ENCODE results near the gene OR2T10. TPM values are rescaled to one million over a fixed set of nuclear protein-coding genes. Genes with fewer than 3 reads are reported as not detected.

Gene OR2T10
- total RNA-seq, 2 donors from 2014 or later = not detected

DNA sequence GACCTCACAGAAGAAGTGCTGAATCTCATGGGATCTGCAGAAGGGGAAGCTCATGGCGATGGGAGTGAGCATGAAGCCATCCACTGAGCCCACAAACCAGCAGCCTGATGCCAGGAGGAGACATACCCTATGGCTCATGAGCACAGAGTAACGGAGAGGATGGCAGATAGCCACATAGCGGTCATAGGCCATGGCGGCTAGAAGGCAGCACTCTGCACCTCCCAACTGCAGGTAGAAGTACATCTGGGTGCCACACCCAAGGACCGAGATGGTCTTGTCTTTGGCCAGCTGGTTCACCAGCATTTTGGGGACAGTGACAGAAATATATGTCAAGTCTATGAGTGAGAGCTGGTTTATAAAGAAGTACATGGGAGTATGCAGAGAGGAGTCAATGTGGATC lies 4.3 kb downstream of the OR2T10 start:
- H3K4me3 ChIP-seq = no peak overlapping the region
- no peaks in the 10 kb centered on the region for H3K36me3 ChIP-seq
- no peaks in the 10 kb centered on the region for H3K9me3 ChIP-seq
- intact Hi-C loops (cut with DNase I) = no loop called here
- no peaks in the 10 kb centered on the region for H3K27me3 ChIP-seq (replicated peaks; ENCODE audit: insufficient read depth)
- H3K27ac ChIP-seq = no peak overlapping the region
- no peak for DNase-seq (ENCODE audit: low spot score)
- no peaks in the 10 kb centered on the region for H3K4me1 ChIP-seq (replicated peaks)
- TF ChIP-seq, protein P1, sequence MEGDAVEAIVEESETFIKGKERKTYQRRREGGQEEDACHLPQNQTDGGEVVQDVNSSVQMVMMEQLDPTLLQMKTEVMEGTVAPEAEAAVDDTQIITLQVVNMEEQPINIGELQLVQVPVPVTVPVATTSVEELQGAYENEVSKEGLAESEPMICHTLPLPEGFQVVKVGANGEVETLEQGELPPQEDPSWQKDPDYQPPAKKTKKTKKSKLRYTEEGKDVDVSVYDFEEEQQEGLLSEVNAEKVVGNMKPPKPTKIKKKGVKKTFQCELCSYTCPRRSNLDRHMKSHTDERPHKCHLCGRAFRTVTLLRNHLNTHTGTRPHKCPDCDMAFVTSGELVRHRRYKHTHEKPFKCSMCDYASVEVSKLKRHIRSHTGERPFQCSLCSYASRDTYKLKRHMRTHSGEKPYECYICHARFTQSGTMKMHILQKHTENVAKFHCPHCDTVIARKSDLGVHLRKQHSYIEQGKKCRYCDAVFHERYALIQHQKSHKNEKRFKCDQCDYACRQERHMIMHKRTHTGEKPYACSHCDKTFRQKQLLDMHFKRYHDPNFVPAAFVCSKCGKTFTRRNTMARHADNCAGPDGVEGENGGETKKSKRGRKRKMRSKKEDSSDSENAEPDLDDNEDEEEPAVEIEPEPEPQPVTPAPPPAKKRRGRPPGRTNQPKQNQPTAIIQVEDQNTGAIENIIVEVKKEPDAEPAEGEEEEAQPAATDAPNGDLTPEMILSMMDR (IDR thresholded peaks at IDR 0.05) = no peak
- TF ChIP-seq POLR2AphosphoS5 (IDR thresholded peaks at IDR 0.05) = no peak
- TF ChIP-seq POLR2A (IDR thresholded peaks at IDR 0.05) = no peak
- 93% methylated on average over 5 of the region's 5 CpGs for WGBS

DNA sequence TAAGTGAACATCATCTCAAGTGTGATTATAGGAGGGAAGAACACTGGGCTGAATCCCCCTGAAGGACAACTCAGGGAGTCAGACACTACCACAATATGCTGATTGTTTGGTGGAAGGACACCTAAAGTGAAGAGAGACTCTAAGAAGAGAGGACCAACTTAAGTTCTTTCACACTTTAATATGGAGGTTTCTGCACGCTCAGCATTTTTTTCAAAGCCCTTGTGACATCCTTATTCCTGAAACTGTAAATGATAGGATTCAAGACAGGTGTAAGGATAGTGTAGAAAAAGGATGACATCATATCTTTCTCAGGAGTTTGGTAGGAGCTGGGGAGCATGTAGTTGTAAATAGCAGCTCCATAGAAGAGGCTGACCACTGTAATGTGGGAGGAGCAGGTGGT lies 4.8 kb downstream of the OR2T10 start:
- H3K27ac ChIP-seq = no peak overlapping the region
- no peaks in the 10 kb centered on the region for H3K27me3 ChIP-seq (replicated peaks; ENCODE audit: insufficient read depth)
- H3K4me1 ChIP-seq (replicated peaks) = no peaks in the 10 kb centered on the region
- H3K4me3 ChIP-seq = no peak overlapping the region
- H3K9me3 ChIP-seq = no peaks in the 10 kb centered on the region
- TF ChIP-seq, protein P1 (IDR thresholded peaks at IDR 0.05) = no peak
- no peak for TF ChIP-seq POLR2AphosphoS5 (IDR thresholded peaks at IDR 0.05)
- no peak for TF ChIP-seq POLR2A (IDR thresholded peaks at IDR 0.05)
- 63% methylated on average over 1 of the region's 1 CpG for WGBS
- no peaks in the 10 kb centered on the region for H3K36me3 ChIP-seq
- intact Hi-C loops (cut with DNase I) = no loop called here
- DNase-seq (ENCODE audit: low spot score) = no peak

DNA sequence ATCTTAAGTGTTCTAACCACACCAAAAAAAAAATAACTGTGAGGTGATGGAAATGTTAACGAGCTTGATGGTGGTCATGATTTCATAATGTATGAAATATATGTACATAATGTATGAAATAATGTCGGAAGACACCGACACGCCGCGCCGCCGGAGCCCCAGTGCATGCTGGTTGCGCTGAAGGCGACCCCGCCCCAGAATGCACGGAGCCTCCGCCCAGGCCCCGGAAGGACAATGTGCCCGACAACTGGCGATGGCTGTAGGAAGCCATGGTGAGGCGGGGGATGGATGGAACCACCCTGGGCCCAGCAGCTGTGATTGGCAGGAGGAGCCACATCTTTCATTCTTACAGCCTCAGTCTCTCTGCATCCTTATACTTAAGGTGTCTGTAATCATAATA lies 7.4 kb downstream of the OR2T10 start:
- Histone ChIP-seq H3K4me1 (replicated peaks) (no peaks in the 10 kb centered on the region), H3K27me3 (replicated peaks; ENCODE audit: insufficient read depth) (no peaks in the 10 kb centered on the region), H3K9me3 (no peaks in the 10 kb centered on the region), H3K4me3 (no peak overlapping the region), H3K36me3 (no peaks in the 10 kb centered on the region), H3K27ac (no peak overlapping the region)
- WGBS = 91% methylated on average over 17 of the region's 17 CpGs
- TF ChIP-seq POLR2A (IDR thresholded peaks at IDR 0.05) = no peak
- no peak for DNase-seq (ENCODE audit: low spot score)
- intact Hi-C loops (cut with DNase I) = no loop called here

DNA sequence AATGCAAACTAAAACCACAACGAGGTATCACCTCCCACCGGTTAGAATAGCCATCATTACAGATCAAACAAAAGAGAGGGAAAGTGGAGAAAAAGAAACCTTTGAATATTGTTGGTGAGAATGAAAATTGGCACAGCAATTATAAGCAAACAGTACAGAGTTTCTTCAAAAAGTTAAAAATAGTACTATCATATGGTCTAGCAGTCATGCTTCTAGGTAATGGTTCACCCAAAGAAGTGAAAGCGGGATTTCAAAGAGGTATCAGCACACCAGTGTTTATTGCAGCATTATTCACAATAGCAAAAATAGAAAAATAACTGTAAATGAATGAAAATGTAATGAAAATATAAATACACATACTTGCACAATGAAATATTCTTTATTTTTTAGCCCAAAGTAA lies 8.2 kb downstream of the OR2T10 start:
- no peak for DNase-seq (ENCODE audit: low spot score)
- intact Hi-C loops (cut with DNase I) = no loop called here
- Histone ChIP-seq H3K27ac (no peak overlapping the region), H3K36me3 (no peaks in the 10 kb centered on the region), H3K9me3 (no peaks in the 10 kb centered on the region), H3K4me3 (no peak overlapping the region), H3K27me3 (replicated peaks; ENCODE audit: insufficient read depth) (no peaks in the 10 kb centered on the region), H3K4me1 (replicated peaks) (no peaks in the 10 kb centered on the region)
- 73% methylated on average over 3 of the region's 3 CpGs for WGBS
- TF ChIP-seq POLR2A (IDR thresholded peaks at IDR 0.05) (no peak), POLR2AphosphoS5 (IDR thresholded peaks at IDR 0.05) (no peak)
- TF ChIP-seq, protein P1 (IDR thresholded peaks at IDR 0.05) = no peak

DNA sequence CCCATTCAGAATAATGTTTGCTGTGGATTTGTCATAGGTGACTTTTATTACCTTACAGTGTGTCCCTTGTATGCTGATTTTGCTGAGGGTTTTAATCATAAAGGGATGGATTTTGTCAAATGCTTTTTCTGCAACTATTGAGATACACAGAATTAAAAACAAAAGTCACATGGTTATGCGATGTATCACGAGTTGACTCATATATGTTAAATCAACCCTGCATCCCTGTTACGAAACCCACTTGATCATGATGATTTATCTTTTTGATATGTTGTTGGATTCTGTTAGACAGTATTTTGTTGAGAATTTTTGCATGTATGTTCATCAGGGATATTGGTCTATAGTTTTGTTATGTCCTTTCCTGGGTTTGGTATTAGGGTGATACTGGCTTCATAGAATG lies 12.2 kb downstream of the OR2T10 start:
- Histone ChIP-seq H3K36me3 (no peaks in the 10 kb centered on the region), H3K4me1 (replicated peaks) (no peaks in the 10 kb centered on the region), H3K9me3 (no peaks in the 10 kb centered on the region), H3K27ac (no peak overlapping the region), H3K4me3 (no peak overlapping the region), H3K27me3 (replicated peaks; ENCODE audit: insufficient read depth) (no peaks in the 10 kb centered on the region)
- 79% methylated on average over 3 of the region's 3 CpGs for WGBS
- DNase-seq (ENCODE audit: low spot score) = no peak
- intact Hi-C loops (cut with DNase I) = no loop called here
- no peak for TF ChIP-seq POLR2A (IDR thresholded peaks at IDR 0.05)
- TF ChIP-seq POLR2AphosphoS5 (IDR thresholded peaks at IDR 0.05) = no peak
- TF ChIP-seq, protein P1 (IDR thresholded peaks at IDR 0.05) = no peak

Data from prostate gland (tissue), 2 donors.